Measurements from ENCODE around the gene MROH2A. TPM values are rescaled to one million over a fixed set of nuclear protein-coding genes. Genes with fewer than 3 reads are reported as not detected.
A peak's percentile ranks its signal among the peaks of the same experiment; 100 is the strongest.

MROH2A gene
- polyA plus RNA-seq, 1 donor from 2014 or later = not detected

GRCh38 chr2:233756429-233757081, 21.6 kb upstream of the MROH2A start:
- H3K36me3 Mint-ChIP-seq = peaks cover 2% of the 10 kb centered on the region
- H3K9me3 Mint-ChIP-seq = peaks cover 2 to 5% (median 2%) of the 10 kb centered on the region in 3 donors
- no peak overlapping the region for H3K4me3 Mint-ChIP-seq
- H3K4me1 Mint-ChIP-seq = no peaks in the 10 kb centered on the region
- no peak overlapping the region for H3K27ac Mint-ChIP-seq
- peaks cover 1% of the 10 kb centered on the region for H3K27me3 Mint-ChIP-seq

GRCh38 chr2:233758141-233758540, 20.0 kb upstream of the MROH2A start:
- Mint-ChIP-seq H3K27ac (no peak overlapping the region), H3K27me3 (no peaks in the 10 kb centered on the region), H3K4me3 (no peak overlapping the region), H3K9me3 (peaks cover 0 to 2% (median 0%) of the 10 kb centered on the region in 3 donors), H3K36me3 (peaks cover 2% of the 10 kb centered on the region), H3K4me1 (no peaks in the 10 kb centered on the region)

GRCh38 chr2:233758849-233759248, 19.3 kb upstream of the MROH2A start:
- H3K4me3 Mint-ChIP-seq = no peak overlapping the region
- no peak overlapping the region for H3K27ac Mint-ChIP-seq
- H3K27me3 Mint-ChIP-seq = peaks cover 2% of the 10 kb centered on the region
- peaks cover 2% of the 10 kb centered on the region for H3K36me3 Mint-ChIP-seq
- peaks cover 0 to 2% (median 0%) of the 10 kb centered on the region in 3 donors for H3K9me3 Mint-ChIP-seq
- H3K4me1 Mint-ChIP-seq = no peaks in the 10 kb centered on the region

DNA sequence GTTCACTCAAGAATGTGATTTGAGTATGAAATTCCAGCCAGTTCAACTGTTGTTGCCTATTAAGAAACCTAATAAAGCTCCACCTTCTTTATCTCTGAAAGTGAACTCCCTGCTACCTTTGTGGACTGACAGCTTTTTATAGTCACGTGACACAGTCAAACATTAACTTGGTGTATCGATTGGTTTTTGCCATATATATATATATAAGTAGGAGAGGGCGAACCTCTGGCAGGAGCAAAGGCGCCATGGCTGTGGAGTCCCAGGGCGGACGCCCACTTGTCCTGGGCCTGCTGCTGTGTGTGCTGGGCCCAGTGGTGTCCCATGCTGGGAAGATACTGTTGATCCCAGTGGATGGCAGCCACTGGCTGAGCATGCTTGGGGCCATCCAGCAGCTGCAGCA, 18.1 kb upstream of the MROH2A start, which contains the start of gene UGT1A1:
UGT1A1 (plus strand) TSS at position 228 of the 400 bp plus-strand sequence; CDS start at position 246, 18 bp downstream.
- no peaks in the 10 kb centered on the region for H3K4me1 Mint-ChIP-seq
- peaks cover 0 to under 1% (median 0%) of the 10 kb centered on the region in 3 donors for H3K9me3 Mint-ChIP-seq
- peaks cover 8% of the 10 kb centered on the region for H3K27me3 Mint-ChIP-seq
- H3K4me3 Mint-ChIP-seq = no peak within 1 kb of the TSS
- no peak within 1 kb of the TSS for H3K27ac Mint-ChIP-seq
- peaks cover 2% of the 10 kb centered on the region for H3K36me3 Mint-ChIP-seq

DNA sequence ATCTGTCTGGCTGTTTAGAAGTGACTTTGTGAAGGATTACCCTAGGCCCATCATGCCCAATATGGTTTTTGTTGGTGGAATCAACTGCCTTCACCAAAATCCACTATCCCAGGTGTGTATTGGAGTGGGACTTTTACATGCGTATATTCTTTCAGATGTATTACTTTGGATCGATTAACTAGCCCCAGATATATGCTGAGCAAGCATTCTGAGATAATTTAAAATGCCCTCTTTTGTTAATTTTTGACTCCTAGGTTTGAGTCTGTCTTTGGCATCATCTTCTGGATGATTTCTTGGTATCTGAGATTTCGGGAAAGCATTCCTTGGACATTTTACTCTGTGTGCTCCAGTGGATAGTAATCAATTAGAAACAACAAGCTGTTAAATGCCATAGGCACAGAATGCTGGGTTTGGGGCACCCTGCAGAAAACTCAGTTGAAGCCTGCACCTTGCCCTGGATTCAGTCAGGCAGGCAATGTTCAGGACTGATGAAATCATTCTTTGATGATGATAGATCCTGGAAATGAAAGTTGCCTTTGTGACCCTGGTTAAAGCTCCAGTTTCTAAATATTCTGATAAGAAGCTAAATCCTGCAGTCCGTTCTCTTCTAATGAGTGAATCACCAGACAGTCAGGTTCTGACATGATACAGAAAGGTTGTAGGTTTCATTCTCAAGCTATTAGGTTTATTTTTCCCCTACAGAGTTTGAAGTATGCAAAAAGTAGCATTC, 16.9 kb upstream of the MROH2A start:
- Mint-ChIP-seq H3K9me3 (no peaks in the 10 kb centered on the region), H3K4me1 (no peaks in the 10 kb centered on the region), H3K27me3 (peaks cover 8% of the 10 kb centered on the region), H3K27ac (no peak overlapping the region), H3K36me3 (peaks cover 2% of the 10 kb centered on the region), H3K4me3 (no peak overlapping the region)

DNA sequence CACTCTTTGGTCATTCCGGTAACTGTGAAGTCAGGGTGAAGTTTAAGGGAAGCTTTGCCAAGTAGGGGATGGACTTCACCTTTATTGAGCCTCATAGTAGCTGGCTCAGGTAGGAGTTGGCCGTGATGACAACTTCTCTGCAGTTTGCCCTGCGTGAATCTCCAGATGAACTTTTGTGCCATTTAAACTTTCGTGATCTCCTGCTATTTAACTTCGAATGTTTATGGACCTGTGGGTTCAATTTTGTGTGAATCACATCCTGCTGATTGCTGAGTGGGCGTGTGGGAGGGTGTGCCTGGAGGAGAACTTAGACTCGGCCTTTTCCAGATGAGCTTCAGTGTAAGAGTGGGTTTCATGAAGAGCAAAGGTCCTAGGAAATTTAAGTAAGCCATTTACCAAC, 13.9 kb upstream of the MROH2A start:
- peaks cover 13% of the 10 kb centered on the region for H3K27me3 Mint-ChIP-seq
- no peaks in the 10 kb centered on the region for H3K36me3 Mint-ChIP-seq
- no peaks in the 10 kb centered on the region for H3K4me1 Mint-ChIP-seq

GRCh38 chr2:233764761-233765160, 13.4 kb upstream of the MROH2A start:
- H3K4me1 Mint-ChIP-seq = no peaks in the 10 kb centered on the region
- no peak overlapping the region for H3K27ac Mint-ChIP-seq
- H3K27me3 Mint-ChIP-seq = peaks cover 13% of the 10 kb centered on the region
- no peaks in the 10 kb centered on the region for H3K36me3 Mint-ChIP-seq
- peaks cover 0 to 2% (median 0%) of the 10 kb centered on the region in 3 donors for H3K9me3 Mint-ChIP-seq
- no peak overlapping the region for H3K4me3 Mint-ChIP-seq

More for the DNA sequence above, 13.9 kb upstream of the MROH2A start:
- Mint-ChIP-seq H3K9me3 (peaks cover 0 to 2% (median 0%) of the 10 kb centered on the region in 3 donors), H3K27ac (no peak overlapping the region), H3K4me3 (no peak overlapping the region)

- H3K27me3 Mint-ChIP-seq = peaks cover 13% of the 10 kb centered on the region
- H3K4me1 Mint-ChIP-seq = no peaks in the 10 kb centered on the region
- no peak overlapping the region for H3K4me3 Mint-ChIP-seq
- no peak overlapping the region for H3K27ac Mint-ChIP-seq
- no peaks in the 10 kb centered on the region for H3K36me3 Mint-ChIP-seq
- H3K9me3 Mint-ChIP-seq = peaks cover 0 to 2% (median 0%) of the 10 kb centered on the region in 3 donors
Observed at GRCh38 chr2:233766416-233766815, 11.7 kb upstream of the MROH2A start.

DNA sequence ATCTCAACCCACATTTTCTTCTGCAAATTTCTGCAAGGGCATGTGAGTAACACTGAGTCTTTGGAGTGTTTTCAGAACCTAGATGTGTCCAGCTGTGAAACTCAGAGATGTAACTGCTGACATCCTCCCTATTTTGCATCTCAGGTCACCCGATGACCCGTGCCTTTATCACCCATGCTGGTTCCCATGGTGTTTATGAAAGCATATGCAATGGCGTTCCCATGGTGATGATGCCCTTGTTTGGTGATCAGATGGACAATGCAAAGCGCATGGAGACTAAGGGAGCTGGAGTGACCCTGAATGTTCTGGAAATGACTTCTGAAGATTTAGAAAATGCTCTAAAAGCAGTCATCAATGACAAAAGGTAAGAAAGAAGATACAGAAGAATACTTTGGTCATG, 10.1 kb upstream of the MROH2A start:
- Mint-ChIP-seq H3K4me3 (no peak overlapping the region), H3K4me1 (no peaks in the 10 kb centered on the region), H3K27ac (no peak overlapping the region), H3K36me3 (no peaks in the 10 kb centered on the region), H3K27me3 (peaks cover 13% of the 10 kb centered on the region), H3K9me3 (peaks cover 0 to 2% (median 2%) of the 10 kb centered on the region in 3 donors)

DNA sequence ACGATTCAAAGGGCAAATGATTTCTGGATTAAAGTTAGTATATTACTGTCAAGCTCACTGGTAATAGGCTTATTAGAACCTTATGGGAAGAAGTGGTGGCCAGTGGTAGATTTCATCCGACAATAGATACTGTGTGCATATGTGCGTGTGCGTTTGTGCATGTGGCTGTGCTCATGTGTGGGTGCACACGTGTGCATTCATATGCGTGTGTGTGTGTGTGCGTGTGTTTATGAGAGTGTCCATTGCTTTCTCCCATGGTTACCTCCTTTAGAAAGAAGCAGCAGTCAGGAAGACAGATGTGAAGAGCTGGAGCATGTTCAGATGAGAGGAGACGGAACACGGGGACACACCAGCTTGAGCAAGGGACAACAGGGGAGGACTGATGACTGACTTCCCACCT, 8.9 kb upstream of the MROH2A start:
- H3K27ac Mint-ChIP-seq = peak overlapping the region in 1 of 3 donors; percentile 72
- H3K27me3 Mint-ChIP-seq = peaks cover 8% of the 10 kb centered on the region
- no peaks in the 10 kb centered on the region for H3K4me1 Mint-ChIP-seq
- H3K36me3 Mint-ChIP-seq = no peaks in the 10 kb centered on the region
- no peak overlapping the region for H3K4me3 Mint-ChIP-seq
- peaks cover 0 to 2% (median 2%) of the 10 kb centered on the region in 3 donors for H3K9me3 Mint-ChIP-seq

GRCh38 chr2:233772153-233772552, 6.0 kb upstream of the MROH2A start:
- no peaks in the 10 kb centered on the region for H3K4me1 Mint-ChIP-seq
- H3K36me3 Mint-ChIP-seq = peaks cover 2% of the 10 kb centered on the region
- peaks cover 4% of the 10 kb centered on the region for H3K27me3 Mint-ChIP-seq
- no peak overlapping the region for H3K4me3 Mint-ChIP-seq
- no peak overlapping the region for H3K27ac Mint-ChIP-seq
- peaks cover 2 to 9% (median 8%) of the 10 kb centered on the region in 3 donors for H3K9me3 Mint-ChIP-seq

DNA sequence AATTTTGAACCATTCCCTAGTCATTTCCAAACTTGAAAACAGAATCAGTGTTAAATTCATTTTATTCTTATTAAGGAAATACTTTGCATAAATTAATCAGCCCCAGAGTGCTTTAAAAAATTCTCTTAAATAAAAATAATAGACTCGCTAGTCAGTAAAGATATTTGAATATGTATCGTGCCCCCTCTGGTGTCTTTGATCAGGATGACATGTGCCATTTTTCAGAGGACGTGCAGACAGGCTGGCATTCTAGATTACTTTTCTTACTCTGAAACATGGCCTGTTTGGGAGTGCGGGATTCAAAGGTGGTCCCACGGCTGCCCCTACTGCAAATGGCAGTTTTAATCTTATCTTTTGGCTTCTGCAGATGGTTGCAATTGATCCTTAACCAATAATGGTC, 5.5 kb upstream of the MROH2A start:
- Mint-ChIP-seq H3K4me3 (no peak overlapping the region), H3K4me1 (no peaks in the 10 kb centered on the region), H3K9me3 (peaks cover 2 to 12% (median 8%) of the 10 kb centered on the region in 3 donors), H3K27ac (no peak overlapping the region), H3K27me3 (peaks cover 7% of the 10 kb centered on the region), H3K36me3 (peaks cover 2% of the 10 kb centered on the region)

DNA sequence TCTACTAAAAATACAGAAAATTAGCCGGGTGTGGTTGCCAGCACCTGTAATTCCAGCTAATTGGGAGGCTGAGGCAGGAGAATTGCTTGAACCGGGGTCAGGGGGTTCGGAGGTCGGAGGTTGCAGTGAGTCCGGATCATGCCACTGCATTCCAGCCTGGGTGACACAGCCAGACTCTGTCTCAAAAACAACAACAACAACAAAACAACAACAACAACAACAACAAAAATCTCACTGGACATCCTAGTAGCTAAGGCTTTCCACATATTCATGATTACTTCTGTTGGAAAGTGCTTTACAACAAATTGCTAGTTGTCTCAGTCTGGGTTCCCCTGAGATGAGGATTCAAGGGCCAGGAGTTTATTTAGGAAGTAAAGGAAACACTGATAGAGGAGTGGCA, 4.3 kb upstream of the MROH2A start:
- peaks cover 10% of the 10 kb centered on the region for H3K27me3 Mint-ChIP-seq
- no peaks in the 10 kb centered on the region for H3K4me1 Mint-ChIP-seq
- no peak overlapping the region for H3K4me3 Mint-ChIP-seq
- peaks cover 2% of the 10 kb centered on the region for H3K36me3 Mint-ChIP-seq
- H3K27ac Mint-ChIP-seq = no peak overlapping the region
- peaks cover 2 to 12% (median 8%) of the 10 kb centered on the region in 3 donors for H3K9me3 Mint-ChIP-seq

- Mint-ChIP-seq H3K9me3 (peaks cover 2 to 12% (median 10%) of the 10 kb centered on the region in 3 donors), H3K4me1 (no peaks in the 10 kb centered on the region), H3K27ac (no peak overlapping the region), H3K36me3 (peaks cover 2% of the 10 kb centered on the region), H3K4me3 (peak overlapping the region in 1 of 4 donors; percentile 17), H3K27me3 (peaks cover 18% of the 10 kb centered on the region)
Observed at GRCh38 chr2:233775414-233775813, 2.7 kb upstream of the MROH2A start.

- H3K4me3 Mint-ChIP-seq = no peak overlapping the region
- H3K27ac Mint-ChIP-seq = no peak overlapping the region
- H3K27me3 Mint-ChIP-seq = peaks cover 22% of the 10 kb centered on the region
- H3K9me3 Mint-ChIP-seq = peaks cover 7 to 12% (median 8%) of the 10 kb centered on the region in 3 donors
- peaks cover 4% of the 10 kb centered on the region for H3K36me3 Mint-ChIP-seq
- H3K4me1 Mint-ChIP-seq = no peaks in the 10 kb centered on the region
Observed at GRCh38 chr2:233779722-233780121, 1.6 kb downstream of the MROH2A start.
